GM21390 (cell line): Measurements from ENCODE around the gene TBX5.

Experiments
- ATAC-seq: cut with Tn5 transposase; IDR thresholded peaks from one replicate; pipeline ENCODE4 v1.9.1; 2021; ENCODE audit not compliant: unreplicated experiment

The TBX5 gene

DNA sequence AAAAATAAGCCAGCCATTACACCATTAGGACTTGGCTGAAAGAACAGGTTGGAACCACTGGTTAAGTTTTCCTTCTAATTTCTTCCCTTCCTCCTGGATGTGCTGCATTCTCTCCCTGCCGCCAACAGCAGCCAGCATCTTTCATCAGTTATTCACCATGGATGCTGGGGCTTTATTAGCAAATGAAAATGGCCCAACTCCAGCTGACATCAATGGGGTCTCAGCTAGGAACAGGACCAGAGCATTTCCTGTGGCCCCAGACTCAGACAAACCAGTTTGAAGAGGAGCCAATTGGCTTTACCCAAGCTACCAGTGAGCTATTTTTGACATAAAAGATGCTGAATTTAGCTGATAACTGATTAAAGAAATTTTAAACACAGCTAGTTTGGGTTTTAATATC is 26.0 kb upstream of the TBX5 start:
- no peak for ATAC-seq

DNA sequence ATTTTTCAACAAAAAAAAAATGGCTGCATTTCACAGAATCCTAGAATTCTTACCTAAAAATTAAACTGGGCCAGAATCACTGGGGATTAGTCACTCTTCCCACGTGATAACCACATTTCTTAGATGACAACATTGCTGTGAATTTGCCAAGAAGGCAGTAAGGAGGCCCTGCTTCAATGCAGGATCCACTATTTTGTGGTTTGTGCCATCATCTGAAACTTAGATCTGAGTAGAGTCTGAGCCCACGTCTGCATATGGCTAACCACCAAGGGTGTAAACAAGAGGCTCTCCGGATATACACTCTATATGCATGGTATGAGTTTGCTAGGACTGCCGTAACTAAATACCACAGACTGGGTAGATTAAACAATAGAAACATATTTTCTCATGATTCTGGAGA is 24.4 kb upstream of the TBX5 start:
- no peak for ATAC-seq

- ATAC-seq = no peak
These were observed 19.2 kb upstream of the TBX5 start for GRCh38 chr12:114425031-114425626.

DNA sequence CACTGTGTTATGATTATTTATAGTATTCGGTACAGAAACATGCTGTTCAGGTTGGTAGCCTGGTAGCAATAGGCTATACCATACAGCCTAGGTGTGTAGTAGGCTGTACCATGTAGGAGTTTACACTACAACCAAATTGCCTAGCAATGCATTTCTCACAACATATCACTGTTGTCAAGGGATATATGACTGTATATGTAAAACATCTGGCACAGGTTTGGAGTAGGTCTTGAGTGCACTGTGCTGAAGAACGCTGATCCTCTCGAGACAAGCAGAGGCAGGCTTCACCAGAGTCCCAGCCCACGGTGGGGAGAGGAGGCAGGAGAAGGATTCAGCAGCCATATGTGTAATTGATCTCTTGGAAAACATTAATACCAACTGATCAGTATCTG is 15.0 kb upstream of the TBX5 start:
- no peak for ATAC-seq

DNA sequence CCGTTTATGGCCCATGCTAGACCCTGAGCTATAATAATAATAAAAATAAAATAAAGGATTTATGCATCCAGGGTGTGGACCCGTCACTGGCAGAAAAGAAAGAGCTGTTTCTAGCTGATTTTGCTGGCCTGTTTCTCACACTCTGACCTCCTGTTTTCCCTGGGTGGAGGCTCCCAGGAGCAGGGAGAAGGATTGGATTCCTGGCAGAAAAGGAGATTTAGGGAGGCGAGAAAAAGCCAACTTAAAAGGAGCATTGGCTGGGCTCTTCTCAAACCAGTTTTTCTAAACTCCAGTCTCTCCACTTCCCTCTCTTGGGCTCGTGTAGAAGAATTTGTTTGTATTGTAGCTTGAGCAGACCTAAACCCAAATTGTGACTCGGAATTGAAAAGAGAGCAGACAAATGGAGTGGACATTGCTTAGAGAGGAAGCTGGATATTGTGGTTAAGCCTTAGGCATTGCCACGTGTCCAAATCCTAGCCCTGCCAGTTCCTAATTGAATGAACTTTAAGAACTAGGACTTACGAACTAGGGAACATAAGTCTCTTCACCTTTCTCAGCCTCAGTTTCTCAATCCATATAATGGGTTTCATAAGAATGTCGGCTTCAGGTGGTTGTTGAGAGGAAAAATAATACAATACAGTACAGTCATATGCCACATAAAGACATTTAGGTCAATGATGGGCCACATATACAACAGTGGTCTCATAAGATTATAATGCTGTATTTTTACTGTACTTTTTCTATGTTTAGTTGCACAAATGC is 14.4 kb upstream of the TBX5 start:
- no peak for ATAC-seq

GRCh38 chr12:114416028-114416427 is 10.1 kb upstream of the TBX5 start:
- ATAC-seq = no peak

GRCh38 chr12:114415525-114415868 is 9.6 kb upstream of the TBX5 start:
- no peak for ATAC-seq

- ATAC-seq = no peak
These were observed 9.1 kb upstream of the TBX5 start for GRCh38 chr12:114414866-114415524.

GRCh38 chr12:114414031-114414865 is 8.3 kb upstream of the TBX5 start:
- ATAC-seq = no peak

- no peak for ATAC-seq
These were observed 7.1 kb upstream of the TBX5 start for GRCh38 chr12:114412825-114413749.

DNA sequence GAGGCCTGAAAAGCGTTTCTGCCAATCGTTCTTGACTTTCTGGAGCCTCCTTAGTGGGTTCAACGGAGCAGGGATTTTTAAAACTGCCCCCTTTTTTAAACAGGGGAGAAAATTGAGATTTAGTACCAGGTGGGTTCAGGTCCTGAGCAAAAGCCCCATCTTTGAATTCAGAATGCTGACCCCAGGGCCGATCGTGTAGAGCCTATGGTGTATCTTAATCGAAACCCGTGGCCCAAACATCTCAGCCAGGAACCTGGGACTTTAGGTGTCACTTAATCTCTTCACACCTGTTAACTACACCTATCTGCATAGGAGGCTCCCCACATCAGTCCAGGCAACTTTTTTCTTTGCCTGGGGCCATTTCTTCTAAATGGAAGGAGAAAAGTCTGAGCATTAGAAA is 6.4 kb upstream of the TBX5 start:
- no peak for ATAC-seq

- no peak for ATAC-seq
These were observed 5.3 kb upstream of the TBX5 start for GRCh38 chr12:114411071-114411837.

GRCh38 chr12:114409852-114410600 is 4.1 kb upstream of the TBX5 start:
- no peak for ATAC-seq

DNA sequence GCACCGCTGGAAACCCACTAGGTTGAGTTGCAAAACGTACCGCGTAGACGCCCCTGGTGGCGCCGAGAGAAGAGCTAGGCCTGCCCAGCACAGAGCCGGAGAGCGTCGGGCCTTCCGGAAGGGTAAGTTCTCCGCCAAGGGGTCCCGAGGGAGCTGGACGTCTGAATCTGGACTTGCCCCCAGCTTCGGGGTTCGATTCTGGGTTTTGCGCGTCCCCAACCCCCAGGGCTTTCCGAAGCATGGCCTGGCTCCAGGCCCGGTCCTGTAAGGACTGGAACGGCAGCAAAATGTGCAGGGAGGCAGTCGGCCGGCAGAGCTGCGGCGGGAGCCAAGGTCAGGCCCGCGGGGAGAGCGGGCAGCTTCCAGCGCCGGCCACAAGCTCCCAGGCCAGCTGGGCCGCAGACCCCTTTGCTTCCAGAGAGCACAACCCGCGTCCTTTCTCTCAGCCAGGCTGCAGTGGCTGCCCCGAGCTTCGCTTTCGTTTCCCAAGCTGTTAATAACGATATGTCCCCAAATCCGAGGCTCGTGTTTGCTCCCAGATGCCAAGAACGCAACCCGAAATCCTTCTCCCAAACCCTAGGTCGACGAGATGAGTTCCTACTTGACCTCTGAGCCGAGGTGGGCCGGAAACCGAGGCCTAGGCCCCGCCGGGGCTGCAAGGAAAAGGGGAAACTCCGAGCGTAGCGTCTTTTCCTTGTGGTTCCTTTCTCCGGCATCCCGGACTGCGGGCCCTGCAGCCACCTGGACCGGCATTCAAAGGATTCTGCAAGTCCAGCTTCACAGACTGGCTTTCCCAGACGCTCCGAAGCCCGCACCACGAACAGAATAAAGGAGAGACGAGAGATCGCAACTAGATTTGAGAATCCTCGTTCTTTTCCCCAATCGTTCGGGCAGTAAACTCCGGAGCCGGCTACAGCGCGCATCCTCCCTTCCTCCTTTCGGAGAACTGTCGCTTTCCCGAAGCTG is 3.2 kb upstream of the TBX5 start:
- no peak for ATAC-seq

DNA sequence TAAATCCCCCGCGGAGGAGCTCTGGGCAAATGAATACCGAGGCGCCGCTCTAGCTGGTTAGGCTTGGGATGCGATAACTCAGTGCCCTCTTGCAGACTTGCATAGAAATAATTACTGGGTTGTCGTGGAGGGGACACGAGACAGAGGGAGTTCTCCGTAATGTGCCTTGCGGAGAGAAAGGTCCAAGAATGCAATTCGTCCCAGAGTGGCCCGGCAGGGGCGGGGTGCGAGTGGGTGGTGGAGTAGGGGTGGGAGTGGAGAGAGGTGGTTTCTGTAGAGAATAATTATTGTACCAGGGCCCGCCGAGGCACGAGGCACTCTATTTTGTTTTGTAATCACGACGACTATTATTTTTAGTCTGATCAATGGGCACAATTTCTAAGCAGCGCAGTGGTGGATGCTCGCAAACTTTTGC is 2.5 kb upstream of the TBX5 start:
- ATAC-seq = no peak

- ATAC-seq = no peak
These were observed 2.0 kb upstream of the TBX5 start for GRCh38 chr12:114407842-114408411.

- no peak for ATAC-seq
These were observed 1.3 kb upstream of the TBX5 start for GRCh38 chr12:114406984-114407841.
